Transverse colon (tissue), 4 donors: ENCODE results near the gene HIVEP3.

Experiments used
- CTCF ChIP-seq, 5 experiments: fragments of 200-600 bp in 3 of 5; fragments of 450-650 bp in 2 of 5; sonication (generic) in 3 of 5; IDR thresholded peaks; 1 replicate in 2 of 5; 2 replicates in 3 of 5; pipeline ENCODE4 v1.5.1; 2016 to 2017; ENCODE audit warnings: antibody characterized with exemption in 5 of 5, inconsistent platforms in 3 of 5, mild to moderate bottlenecking in 2 of 5, moderate library complexity in 1 of 5
- POLR2A ChIP-seq: fragments of 450-650 bp; IDR thresholded peaks from one replicate; pipeline ENCODE4 v1.6.1; 2016; ENCODE audit warnings: antibody characterized with exemption, mild to moderate bottlenecking, moderate library complexity
- POLR2AphosphoS5 ChIP-seq, 3 donors: sonication (generic); formaldehyde crosslinking; IDR thresholded peaks; one replicate each; pipeline ENCODE4 v1.6.1; 2016; ENCODE audit warnings: antibody characterized with exemption in 3 of 3

- TF ChIP-seq POLR2AphosphoS5 (IDR thresholded peaks at IDR 0.05) (no peak), CTCF (IDR thresholded peaks at IDR 0.05) (no peak), POLR2A (no peak)
Observed at GRCh38 chr1:41668054-41668660, 250.6 kb downstream of the HIVEP3 start.
